T47D (cell line): ENCODE data around the gene PROSER3.

Experiments
- DNase-seq, 2 experiments: peaks; one replicate each; pipeline versions ENCODE4 v3.0.0 to v3.0.0-alpha.2; 2011 to 2012; ENCODE audit warnings: low read depth in 1 of 2, low spot score in 1 of 2
- JUND ChIP-seq: IDR thresholded peaks from 2 replicates; pipeline ENCODE4 v1.6.1; 2012; ENCODE audit warnings: low read depth
- in situ Hi-C: cut with HindIII; loops from 2 replicates; pipeline ENCODE4 v1.10.0; 2016; ENCODE audit warnings: low sequenced_read_pairs, low pct_unique_long_range_greater_than_20kb

Gene PROSER3

DNA sequence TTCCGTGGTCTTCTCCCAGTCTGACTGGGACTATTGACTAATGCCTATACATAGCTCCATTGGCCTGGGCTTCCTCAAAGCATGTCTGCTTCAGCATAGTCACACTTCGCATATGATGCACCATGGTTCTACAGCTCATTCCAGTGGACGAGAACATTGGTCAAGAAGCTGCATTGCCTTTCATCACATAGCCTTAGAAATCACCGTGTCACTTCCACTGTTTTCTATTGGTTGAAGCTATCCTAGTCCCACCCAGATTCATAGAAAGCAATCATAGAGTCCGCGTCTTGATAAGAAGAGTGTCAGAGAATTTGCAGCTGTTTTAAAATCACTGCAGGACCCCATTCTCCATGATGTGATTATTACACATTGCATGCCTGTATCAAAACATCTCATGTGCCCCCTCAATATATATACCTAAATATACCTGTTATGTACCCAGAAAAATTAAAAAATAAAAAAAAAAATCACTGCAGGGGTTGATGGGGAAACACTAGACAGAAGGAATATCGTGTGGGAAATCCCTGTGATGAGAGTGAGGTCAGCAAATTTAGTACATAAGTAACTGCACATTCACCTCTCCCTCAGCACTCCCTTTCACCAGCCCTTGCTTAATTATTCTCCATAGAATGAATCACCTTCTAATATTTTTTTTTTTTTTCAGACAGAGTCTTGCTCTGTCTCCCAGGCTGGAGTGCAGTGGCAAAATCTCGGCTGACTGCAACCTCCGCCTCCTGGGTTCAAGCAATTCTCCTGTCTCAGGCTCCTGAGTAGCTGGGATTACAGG, 15.2 kb downstream of the PROSER3 start:
- DNase-seq = no peak
- TF ChIP-seq JUND = no peak
- in situ Hi-C loops = no loop called here

DNA sequence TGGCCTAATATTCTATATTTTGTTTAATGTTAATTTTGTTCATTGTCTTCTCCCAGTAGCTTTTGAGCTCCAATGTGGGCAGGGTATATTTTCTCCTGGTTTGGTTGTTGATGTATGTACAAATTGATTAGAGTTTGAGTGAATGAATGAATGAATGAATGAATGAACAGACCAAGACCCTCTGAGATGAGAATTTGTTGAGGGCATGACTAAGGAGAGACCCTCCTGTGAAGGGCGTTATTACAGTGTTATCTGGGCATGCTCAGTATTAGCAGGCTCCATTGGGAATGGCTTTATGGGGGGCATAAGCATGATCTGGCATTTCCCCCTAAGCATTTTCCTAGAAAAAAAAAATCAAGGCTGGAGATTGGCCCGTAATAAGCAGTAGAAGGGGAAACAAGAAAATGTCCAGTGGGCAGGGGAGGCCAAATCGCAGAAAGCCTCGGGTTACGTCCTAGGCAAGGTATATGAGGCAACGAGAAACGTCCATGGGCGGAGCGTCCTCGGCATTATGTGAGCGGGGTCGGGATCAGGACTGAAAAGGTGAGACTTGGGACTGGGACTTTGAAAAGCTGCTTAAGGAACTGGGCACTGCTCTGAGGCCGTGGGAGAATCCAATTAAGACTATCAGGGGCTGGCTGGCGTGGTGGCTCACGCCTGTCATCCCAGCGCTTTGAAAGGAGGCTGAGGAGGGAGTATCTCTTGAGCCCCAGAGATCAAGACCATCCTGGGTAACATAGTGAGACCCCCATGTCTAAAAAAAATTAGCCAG, 16.5 kb downstream of the PROSER3 start:
- in situ Hi-C loops = no loop called here
- peak in 1 of 2 experiments; percentile 18 for DNase-seq
- no peak for TF ChIP-seq JUND

DNA sequence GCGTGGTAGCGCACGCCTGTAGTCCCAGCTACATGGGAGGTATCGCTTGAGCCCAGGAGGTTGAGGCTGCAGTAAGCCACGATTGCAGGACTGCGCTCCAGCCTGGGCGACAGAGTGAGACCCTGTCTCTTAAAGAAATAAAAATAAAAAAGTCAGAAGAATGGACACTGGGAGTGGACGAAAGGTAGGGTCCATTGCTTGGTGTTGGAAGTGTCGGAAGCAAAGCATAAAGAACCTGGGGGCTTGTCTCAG, 17.0 kb downstream of the PROSER3 start:
- DNase-seq = no peak
- in situ Hi-C loops = no loop called here
- TF ChIP-seq JUND = no peak

DNA sequence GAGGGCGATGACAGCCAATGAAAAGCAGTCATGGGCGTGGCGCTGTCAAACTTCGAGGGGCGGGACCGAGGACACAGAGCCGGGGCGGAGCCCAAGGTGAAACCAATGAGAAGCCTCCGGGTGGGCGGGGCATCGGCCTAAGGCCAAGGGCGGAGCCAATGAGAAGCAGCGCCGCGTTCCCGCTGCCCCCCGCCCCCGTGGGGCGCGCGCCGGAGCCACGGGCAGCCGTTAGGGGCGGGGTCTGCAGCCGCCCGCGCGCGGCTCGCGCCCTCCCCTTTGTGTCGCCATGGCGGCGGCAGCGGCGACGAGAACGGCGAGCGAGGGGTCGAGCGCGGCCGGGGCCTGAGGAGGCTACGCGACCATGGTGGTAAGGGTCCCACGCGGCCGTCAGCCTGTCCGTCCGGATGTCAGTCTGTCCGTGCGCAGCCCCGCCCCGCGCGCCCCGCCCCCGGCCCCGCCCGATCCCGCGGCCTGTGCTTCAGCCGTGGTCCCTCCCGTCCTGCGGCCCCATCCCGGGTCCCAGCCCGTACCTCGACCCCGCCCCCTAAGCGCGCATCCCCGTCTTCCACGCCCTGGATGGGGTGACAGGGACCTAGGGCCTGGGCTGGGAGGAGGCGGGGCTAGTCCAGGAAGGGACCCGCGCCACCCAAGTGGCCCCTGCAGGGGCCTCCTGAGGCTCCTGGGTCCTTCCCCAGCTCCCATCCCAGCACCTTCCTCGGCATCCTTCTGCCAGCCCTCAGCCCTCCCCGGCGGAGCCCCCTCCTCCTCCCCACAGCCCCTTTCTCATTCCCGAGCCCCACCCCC, 17.5 kb downstream of the PROSER3 start, which contains the start of gene ARHGAP33:
TSS of gene ARHGAP33 (plus strand) at position 267 of the 804 bp plus-strand sequence. CDS start at position 362, 95 bp downstream.
- in situ Hi-C loops = no loop called here
- DNase-seq = peak; percentile 84 to 97
- no peak for TF ChIP-seq JUND

DNA sequence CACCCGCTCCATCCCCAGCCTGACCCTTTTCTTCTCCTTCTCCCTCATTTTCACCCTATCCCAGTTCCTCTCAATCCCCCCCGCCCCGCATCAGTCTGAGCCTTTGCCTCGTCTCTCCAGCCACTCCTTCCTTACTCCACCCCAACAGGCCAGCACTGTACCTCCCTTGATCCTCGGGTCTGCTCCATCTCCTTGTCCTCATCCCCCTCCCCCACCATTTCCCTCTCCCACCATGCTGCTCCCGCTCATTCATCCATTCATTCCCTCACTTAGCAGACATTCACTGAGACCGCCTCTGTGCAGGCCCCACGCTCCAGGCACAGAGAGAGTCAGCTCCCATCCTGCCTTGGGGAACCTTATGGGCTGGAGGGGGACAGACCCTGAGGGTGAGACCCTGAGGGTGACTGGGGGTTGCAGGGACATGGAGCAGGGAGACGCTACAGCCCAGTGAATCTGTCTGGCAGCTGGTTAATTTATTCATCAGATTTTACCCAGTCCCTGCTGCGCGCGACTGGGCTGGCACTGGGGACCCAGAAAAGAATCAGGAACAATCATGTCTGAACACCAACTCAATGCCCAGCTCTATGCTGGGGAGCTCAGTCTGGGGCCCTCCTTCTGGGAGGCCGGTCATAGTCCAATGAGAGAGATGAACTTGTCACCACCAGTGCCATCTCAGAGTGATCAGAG, 18.3 kb downstream of the PROSER3 start:
- TF ChIP-seq JUND = no peak
- in situ Hi-C loops = no loop called here
- DNase-seq = no peak

DNA sequence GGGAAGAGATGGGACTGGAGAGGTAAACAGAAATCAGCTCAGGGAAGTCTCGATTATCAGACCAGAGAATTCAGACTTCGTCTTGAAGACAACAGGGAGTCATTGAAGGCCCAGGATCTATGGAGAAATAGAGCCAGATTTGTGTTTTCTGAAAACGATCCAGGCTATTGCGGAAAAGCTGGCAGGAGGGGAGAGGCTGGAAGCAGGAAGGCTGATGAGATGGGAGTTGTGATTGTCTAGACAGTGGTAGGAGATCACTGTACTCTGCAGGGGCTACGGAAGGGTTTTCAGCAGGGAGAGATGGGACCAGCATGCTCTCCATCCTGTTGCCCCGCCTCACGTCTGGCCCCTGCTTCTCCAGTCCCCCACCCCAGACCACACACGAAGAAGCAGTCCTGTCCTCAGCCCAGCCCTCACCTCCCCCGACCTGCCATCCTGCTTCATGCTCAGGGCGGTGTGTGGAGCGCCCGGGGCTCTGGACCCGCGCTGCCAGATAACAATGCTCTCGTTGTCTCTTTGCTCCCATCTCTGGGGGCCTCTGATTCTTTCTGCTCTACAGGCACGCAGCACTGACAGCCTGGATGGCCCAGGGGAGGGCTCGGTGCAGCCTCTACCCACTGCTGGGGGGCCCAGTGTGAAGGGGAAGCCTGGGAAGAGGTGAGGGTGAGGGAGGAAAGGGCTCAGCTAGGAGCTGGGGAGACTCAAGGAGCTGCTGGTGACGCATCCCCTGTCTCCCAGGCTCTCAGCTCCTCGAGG, 19.3 kb downstream of the PROSER3 start:
- no peak for TF ChIP-seq JUND
- in situ Hi-C loops = no loop called here

DNA sequence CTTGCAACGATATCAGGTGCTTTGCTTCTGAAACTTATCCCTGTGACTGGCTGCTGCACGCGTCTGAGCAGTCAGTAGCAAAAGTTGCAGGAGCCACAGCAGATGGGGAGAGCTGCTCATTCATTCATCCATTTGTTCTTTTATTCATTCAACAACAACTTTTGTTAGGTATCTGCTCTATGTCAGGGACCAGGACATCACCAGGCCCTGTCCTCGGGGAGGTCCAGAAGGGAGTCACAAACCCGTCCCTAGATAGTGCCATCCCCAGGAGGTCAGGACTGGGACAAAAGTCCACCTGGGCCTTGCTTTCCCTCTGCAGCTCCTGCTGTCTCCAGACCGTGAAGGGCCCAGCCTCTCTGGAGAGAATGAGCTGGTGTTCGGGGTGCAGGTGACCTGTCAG, 20.0 kb downstream of the PROSER3 start:
- in situ Hi-C loops = no loop called here
- no peak for TF ChIP-seq JUND
- DNase-seq = no peak

More for the DNA sequence above, 19.3 kb downstream of the PROSER3 start:
- DNase-seq = no peak

DNA sequence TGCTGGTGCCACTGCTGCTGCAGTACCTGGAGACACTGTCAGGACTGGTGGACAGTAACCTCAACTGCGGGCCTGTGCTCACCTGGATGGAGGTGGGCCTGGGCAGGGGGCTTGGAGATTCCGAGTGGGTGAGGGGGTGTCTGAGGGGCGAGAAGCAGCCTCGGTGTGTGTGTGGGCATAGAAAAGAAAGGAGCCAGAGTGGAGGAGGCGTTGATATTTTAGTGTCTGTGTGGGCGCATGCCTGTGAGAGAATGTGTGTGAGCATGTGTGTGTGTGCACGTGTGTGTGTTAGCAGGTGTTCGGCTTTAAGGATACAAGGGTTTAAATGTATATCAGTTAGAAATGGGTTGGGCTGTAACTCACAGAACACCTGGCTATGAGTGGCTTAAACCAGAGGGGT, 21.1 kb downstream of the PROSER3 start:
- no peak for TF ChIP-seq JUND
- no peak for DNase-seq
- in situ Hi-C loops = no loop called here

DNA sequence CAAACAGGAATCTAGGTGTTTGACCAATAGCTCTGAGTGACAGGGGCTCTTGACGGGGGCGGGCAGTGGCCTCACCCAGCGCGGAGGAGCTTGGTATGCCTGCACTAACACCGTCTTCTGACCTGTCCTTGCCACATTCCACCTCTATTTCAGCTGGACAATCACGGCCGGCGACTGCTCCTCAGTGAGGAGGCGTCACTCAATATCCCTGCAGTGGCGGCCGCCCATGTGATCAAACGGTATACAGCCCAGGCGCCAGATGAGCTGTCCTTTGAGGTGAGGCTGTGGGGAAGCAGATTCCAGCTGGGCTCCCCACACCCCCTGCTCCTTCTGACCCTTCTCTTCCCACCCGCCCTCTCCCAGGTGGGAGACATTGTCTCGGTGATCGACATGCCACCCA, 22.1 kb downstream of the PROSER3 start:
- no peak for DNase-seq
- in situ Hi-C loops = no loop called here
- no peak for TF ChIP-seq JUND

DNA sequence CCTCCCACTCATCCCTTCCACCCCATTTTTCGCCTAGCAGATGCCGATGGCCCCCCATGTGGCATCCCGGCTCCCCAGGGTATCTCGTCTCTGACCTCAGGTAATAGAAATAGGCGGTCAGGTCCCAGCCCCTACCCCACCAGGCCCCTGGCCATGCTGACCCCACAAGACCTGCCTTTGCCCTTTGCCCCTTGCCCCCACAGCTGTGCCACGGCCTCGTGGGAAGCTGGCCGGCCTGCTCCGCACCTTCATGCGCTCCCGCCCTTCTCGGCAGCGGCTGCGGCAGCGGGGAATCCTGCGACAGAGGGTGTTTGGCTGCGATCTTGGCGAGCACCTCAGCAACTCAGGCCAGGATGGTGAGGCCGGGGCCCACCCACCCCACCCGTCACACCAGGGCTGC, 22.7 kb downstream of the PROSER3 start:
- in situ Hi-C loops = no loop called here
- no peak for DNase-seq
- TF ChIP-seq JUND = no peak

DNA sequence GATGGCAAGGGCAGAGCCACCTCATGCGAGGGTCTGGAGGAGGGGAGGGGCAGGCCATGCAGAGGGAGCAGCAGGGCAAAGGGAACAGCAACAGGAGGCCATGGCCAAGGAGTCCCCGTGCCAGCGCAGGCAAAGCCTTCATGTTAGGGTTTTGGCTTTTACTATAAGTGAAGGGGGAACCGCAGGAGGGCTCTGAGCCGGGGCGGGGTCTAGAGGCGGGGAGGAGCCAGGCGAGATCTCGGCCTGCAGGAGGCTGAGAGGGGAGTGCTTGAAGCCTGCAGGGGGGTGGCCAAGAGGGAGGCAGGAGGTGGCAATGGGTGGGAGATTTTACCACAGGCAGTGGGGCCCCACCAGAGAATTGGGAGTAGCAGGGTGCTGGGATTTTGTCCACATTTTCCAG, 23.7 kb downstream of the PROSER3 start:
- in situ Hi-C loops = no loop called here
- no peak for DNase-seq
- TF ChIP-seq JUND = no peak

DNA sequence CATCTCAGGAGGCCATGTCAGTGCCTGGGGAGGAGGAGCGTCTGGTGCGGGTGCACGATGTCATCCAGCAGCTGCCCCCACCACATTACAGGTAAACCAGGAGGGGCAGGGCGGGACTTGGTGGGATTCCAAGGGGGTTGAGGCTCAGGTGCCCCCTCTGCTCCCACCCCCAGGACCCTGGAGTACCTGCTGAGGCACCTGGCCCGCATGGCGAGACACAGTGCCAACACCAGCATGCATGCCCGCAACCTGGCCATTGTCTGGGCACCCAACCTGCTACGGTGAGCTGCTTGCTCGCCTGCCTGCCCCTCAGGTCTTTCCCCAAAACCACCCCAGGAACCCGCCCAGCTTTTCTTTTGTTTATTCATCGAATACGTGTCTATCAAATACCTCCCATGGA, 24.6 kb downstream of the PROSER3 start:
- TF ChIP-seq JUND = no peak
- DNase-seq = no peak
- in situ Hi-C loops = no loop called here
